Measurements from ENCODE around the gene SLC25A51.

GRCh38 chr9:37902796-37903646, 906 bp downstream of the SLC25A51 start:
- TF ChIP-seq CTCF (IDR thresholded peaks at IDR 0.05) (no peak), EP300 (IDR thresholded peaks at IDR 0.05) (no peak), POLR2A (IDR thresholded peaks at IDR 0.05) (no peak), POLR2AphosphoS5 (IDR thresholded peaks at IDR 0.05) (no peak)

Measured in upper lobe of left lung (tissue), 4 donors.